Measurements from ENCODE around the gene FHL3. TPM values are rescaled to one million over a fixed set of nuclear protein-coding genes. Genes with fewer than 3 reads are reported as not detected.
A peak's percentile ranks its signal among the peaks of the same experiment; 100 is the strongest.

The FHL3 gene
- total RNA-seq, 1 donor from 2014 or later: 57.9 TPM

GRCh38 chr1:38009088-38009840, 4.0 kb upstream of the FHL3 start:
- TF ChIP-seq CTCF (IDR thresholded peaks at IDR 0.05): peak; percentile 15
- Mint-ChIP-seq H3K27me3 (ENCODE audit: low read depth) (no peaks in the 10 kb centered on the region), H3K4me3 (ENCODE audit: unreplicated experiment) (no peak overlapping the region), H3K27ac (ENCODE audit: unreplicated experiment) (peak overlapping the region; percentile 98), H3K9me3 (ENCODE audit: low read depth) (no peaks in the 10 kb centered on the region), H3K4me1 (ENCODE audit: low read depth) (peaks cover 54% of the 10 kb centered on the region), H3K36me3 (ENCODE audit: low read depth) (peaks cover 2% of the 10 kb centered on the region)
- peak; percentile 44 for DNase-seq (ENCODE audit: low spot score)

DNA sequence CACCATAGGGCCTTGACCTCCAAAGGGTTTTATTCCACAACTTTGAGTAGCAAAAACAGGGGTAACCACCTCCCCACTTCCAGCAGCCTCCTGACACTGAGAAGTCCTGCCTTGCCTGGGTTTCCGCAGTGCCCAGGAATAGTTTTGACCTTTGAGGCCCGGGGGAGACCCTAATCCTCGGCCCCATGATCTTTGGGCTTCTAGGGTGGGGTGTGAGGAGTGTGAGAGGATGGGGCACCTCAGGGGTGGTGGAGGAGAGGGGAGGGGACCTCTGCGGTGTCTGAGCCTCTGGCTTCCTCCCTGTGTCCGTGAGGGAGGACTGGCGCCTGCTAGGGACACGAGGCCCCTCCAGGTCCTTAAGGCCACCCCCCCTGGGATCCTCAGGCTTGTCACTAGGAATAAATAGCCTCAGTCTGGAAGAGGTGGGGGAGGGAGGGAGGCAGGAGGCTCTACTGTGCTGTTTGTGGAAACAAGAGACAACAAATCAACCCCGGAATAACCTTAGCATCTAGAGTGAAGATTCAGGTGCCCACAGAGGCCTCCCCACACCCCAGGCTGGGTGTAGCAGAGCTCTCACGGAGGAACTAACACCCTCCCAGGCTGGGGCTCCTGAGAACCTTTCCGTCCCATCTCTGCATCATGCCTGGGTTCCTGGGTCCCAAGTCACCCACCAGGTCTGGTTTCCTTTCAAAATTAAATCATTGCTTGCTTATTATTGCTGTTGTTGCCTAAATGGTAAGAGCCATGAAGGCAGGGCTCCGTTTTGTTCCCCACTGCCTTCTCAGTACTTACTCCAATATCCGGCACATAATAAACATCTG, 904 bp upstream of the FHL3 start:
- Mint-ChIP-seq H3K27me3 (ENCODE audit: low read depth) (no peaks in the 10 kb centered on the region), H3K27ac (ENCODE audit: unreplicated experiment) (peak overlapping the region; percentile 66), H3K4me3 (ENCODE audit: unreplicated experiment) (peak overlapping the region; percentile 62), H3K9me3 (ENCODE audit: low read depth) (no peaks in the 10 kb centered on the region), H3K36me3 (ENCODE audit: low read depth) (peaks cover 2% of the 10 kb centered on the region), H3K4me1 (ENCODE audit: low read depth) (peaks cover 57% of the 10 kb centered on the region)
- DNase-seq (ENCODE audit: low spot score): peak; percentile 78
- no peak for TF ChIP-seq CTCF (IDR thresholded peaks at IDR 0.05)

DNA sequence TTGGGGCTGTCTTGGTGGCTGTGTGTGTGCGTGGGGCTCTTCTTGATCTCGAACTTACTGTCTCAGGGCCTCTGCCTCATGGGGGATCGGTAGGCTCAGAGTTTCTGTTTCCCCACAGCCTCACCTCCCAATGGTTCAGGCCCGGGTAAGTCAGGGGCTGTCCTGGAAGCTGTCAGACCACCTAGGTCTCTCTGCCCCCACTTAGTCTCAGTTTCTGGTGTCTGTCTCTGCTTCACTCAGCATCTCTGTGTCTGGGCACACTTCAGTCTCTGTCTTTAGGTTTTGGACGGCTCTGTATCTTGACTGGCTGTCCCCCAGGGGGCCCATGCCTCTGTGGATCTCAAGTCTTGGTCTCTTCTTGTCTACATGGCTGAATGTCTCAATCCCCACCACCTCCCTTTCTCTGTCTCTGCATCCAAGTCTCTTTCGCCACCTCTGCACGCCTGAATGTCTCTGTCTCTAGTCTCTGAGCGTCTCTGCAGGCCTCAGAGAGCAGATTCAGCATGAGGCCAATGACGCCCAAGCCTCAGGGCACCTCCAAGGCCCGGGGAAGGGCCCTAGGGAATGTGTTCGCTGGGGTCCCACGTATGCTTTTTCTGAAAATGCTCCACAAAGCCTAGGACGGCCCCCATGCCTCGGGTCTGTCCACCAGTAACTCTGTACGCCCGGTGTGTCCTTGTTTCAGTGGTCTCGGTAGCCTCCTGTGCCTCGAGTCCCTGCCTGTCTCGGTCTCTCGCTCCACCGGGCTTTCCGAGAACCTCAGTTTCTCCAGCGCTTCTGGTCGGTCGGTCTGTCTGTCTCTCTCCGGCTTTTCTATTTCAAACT, 818 bp downstream of the FHL3 start:
- peak overlapping the region; percentile 90 for H3K4me3 Mint-ChIP-seq (ENCODE audit: unreplicated experiment)
- H3K27me3 Mint-ChIP-seq (ENCODE audit: low read depth): no peaks in the 10 kb centered on the region
- peak overlapping the region; percentile 89 for H3K27ac Mint-ChIP-seq (ENCODE audit: unreplicated experiment)
- H3K36me3 Mint-ChIP-seq (ENCODE audit: low read depth): peaks cover 2% of the 10 kb centered on the region
- H3K9me3 Mint-ChIP-seq (ENCODE audit: low read depth): no peaks in the 10 kb centered on the region
- TF ChIP-seq CTCF (IDR thresholded peaks at IDR 0.05): peak; percentile 31
- peak; percentile 67 for DNase-seq (ENCODE audit: low spot score)
- peaks cover 61% of the 10 kb centered on the region for H3K4me1 Mint-ChIP-seq (ENCODE audit: low read depth)

- DNase-seq (ENCODE audit: low spot score): no peak
- no peaks in the 10 kb centered on the region for H3K9me3 Mint-ChIP-seq (ENCODE audit: low read depth)
- peak overlapping the region; percentile 89 for H3K27ac Mint-ChIP-seq (ENCODE audit: unreplicated experiment)
- H3K36me3 Mint-ChIP-seq (ENCODE audit: low read depth): peaks cover 5% of the 10 kb centered on the region
- H3K4me1 Mint-ChIP-seq (ENCODE audit: low read depth): peaks cover 61% of the 10 kb centered on the region
- TF ChIP-seq CTCF (IDR thresholded peaks at IDR 0.05): no peak
- no peaks in the 10 kb centered on the region for H3K27me3 Mint-ChIP-seq (ENCODE audit: low read depth)
- H3K4me3 Mint-ChIP-seq (ENCODE audit: unreplicated experiment): peak overlapping the region; percentile 90
These were observed 1.8 kb downstream of the FHL3 start for GRCh38 chr1:38003261-38004250.
